ENCODE data around the gene NPEPL1. TPM values are rescaled to one million over a fixed set of nuclear protein-coding genes. Genes with fewer than 3 reads are reported as not detected.
"Not testable (repeated sequence)": the region's sequence is repeated elsewhere in the genome, so short reads cannot be mapped to it uniquely, and the experiment has no call there.

Gene NPEPL1, protein sequence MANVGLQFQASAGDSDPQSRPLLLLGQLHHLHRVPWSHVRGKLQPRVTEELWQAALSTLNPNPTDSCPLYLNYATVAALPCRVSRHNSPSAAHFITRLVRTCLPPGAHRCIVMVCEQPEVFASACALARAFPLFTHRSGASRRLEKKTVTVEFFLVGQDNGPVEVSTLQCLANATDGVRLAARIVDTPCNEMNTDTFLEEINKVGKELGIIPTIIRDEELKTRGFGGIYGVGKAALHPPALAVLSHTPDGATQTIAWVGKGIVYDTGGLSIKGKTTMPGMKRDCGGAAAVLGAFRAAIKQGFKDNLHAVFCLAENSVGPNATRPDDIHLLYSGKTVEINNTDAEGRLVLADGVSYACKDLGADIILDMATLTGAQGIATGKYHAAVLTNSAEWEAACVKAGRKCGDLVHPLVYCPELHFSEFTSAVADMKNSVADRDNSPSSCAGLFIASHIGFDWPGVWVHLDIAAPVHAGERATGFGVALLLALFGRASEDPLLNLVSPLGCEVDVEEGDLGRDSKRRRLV
- 43.2 TPM for total RNA-seq (ENCODE audit: unreplicated experiment)
- long read RNA-seq, partial matches to known transcripts = 0 of 6 reads
- long read RNA-seq, other reads (novel, unspliced or antisense) = 1 of 6 reads

DNA sequence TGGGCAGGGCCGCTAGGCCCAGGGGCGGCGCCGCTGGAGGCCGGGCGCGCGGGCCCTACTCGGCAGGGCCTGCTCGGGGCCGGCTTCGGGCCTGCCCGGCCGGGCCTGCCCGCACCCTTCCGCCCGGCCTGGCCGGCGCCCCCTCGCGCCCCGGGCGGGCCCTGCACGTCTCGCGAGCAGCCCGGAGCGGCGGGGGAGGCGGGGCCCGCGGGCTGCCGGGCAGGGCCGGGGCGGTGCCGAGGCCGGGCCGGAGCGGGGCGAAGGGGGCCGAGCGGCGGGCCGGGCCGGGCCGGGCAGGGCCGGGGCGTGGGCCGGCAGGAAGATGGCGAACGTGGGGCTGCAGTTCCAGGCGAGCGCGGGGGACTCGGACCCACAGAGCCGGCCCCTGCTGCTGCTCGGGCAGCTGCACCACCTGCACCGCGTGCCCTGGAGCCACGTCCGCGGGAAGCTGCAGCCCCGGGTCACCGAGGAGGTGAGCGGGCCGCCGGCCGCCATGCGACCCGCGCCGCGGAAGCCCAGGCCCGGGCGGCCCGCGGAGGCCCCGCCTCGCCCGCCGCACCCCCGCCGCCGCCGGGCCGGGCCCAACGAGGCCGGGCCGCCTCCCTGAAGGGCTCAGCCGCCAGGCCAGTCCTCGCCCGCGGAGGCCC, at the start of gene NPEPL1:
Gene NPEPL1 (plus strand): TSS at position 222 of the 647 bp plus-strand sequence. CDS start 101 bp downstream, at position 323.
- Mint-ChIP-seq H3K4me1 (ENCODE audit: low read depth, unreplicated experiment) (peaks cover 20% of the 10 kb centered on the region), H3K9me3 (ENCODE audit: unreplicated experiment) (peaks cover 11% of the 10 kb centered on the region), H3K27me3 (ENCODE audit: unreplicated experiment) (peaks cover 9% of the 10 kb centered on the region), H3K36me3 (ENCODE audit: unreplicated experiment) (no peaks in the 10 kb centered on the region), H3K4me3 (ENCODE audit: unreplicated experiment) (peak within 1 kb of the TSS; percentile 48), H3K27ac (ENCODE audit: unreplicated experiment) (peak within 1 kb of the TSS; percentile 43)
- TF ChIP-seq, protein P1, sequence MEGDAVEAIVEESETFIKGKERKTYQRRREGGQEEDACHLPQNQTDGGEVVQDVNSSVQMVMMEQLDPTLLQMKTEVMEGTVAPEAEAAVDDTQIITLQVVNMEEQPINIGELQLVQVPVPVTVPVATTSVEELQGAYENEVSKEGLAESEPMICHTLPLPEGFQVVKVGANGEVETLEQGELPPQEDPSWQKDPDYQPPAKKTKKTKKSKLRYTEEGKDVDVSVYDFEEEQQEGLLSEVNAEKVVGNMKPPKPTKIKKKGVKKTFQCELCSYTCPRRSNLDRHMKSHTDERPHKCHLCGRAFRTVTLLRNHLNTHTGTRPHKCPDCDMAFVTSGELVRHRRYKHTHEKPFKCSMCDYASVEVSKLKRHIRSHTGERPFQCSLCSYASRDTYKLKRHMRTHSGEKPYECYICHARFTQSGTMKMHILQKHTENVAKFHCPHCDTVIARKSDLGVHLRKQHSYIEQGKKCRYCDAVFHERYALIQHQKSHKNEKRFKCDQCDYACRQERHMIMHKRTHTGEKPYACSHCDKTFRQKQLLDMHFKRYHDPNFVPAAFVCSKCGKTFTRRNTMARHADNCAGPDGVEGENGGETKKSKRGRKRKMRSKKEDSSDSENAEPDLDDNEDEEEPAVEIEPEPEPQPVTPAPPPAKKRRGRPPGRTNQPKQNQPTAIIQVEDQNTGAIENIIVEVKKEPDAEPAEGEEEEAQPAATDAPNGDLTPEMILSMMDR (IDR thresholded peaks at IDR 0.05; ENCODE audit: partially characterized antibody, unreplicated experiment) = no peak
- peak; percentile 81 for DNase-seq

DNA sequence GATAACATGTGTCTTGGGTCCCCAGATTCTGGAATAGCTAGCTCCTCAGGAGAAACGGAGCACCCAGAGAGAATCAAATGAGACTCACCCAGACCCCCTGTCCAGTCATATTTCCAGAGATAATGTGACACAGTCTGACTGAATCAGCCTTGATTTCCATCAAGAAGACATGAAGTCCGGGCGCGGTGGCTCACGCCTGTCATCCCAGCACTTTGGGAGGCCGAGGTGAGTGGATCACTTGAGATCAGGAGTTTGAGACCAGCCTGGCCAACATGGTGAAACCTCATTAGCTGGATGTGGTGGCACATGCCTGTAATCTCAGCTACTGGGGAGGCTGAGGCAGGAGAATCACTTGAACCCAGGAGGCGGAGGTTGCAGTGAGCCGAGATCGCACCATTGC, 49.7 kb upstream of the NPEPL1 start:
- H3K27ac Mint-ChIP-seq (ENCODE audit: unreplicated experiment); H3K9me3 Mint-ChIP-seq (ENCODE audit: unreplicated experiment); H3K36me3 Mint-ChIP-seq (ENCODE audit: unreplicated experiment); H3K27me3 Mint-ChIP-seq (ENCODE audit: unreplicated experiment); DNase-seq; H3K4me3 Mint-ChIP-seq (ENCODE audit: unreplicated experiment): not testable (repeated sequence)
- peaks cover 19% of the 10 kb centered on the region for H3K4me1 Mint-ChIP-seq (ENCODE audit: low read depth, unreplicated experiment)

DNA sequence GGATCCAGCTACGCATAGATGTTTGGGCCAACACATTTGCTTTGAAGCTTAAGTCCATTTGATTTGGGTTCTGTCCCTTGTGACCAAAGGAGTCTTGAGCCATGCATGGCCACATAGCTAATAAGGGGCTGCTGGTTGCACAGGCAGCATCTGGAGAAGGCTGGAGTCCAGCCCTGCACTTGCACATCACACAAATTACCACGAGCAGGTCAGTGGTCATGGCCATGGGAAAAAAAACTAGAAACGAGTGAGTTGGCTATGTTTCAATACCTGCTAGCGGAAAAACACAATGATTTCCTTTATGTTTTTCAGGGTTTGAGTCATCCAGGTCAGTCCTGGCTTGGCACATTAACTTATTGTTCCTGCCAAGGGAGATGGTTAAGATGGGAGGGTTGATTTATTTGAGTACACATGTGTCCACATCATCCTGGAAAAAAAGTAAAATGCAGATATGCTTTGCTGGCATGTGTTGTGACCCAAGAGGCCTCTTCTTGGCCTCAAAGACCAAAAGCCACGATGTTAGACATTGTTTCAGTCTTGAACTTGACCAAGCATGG, 47.1 kb upstream of the NPEPL1 start:
- DNase-seq = no peak

DNA sequence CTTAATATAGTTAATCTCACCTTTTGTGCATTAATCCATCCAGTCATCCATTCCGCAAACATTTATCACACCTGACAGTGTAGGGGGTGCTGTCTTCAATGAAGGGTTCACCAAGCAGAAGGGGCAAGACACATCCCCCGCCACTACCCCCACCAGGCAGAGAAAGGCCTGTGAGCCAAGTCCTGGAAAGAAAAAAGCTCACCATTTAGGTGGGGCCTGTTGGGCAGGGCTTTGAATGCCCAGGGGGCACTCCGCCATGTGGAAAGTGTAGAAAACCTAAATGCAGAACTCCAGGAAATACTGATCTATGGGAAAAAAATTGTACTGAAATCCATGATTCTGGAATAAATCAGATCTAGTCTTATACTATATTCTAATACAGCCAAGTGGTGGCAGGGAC, 46.3 kb upstream of the NPEPL1 start:
- Mint-ChIP-seq H3K27me3 (ENCODE audit: unreplicated experiment) (peaks cover 4% of the 10 kb centered on the region), H3K4me1 (ENCODE audit: low read depth, unreplicated experiment) (peaks cover 8% of the 10 kb centered on the region), H3K27ac (ENCODE audit: unreplicated experiment) (no peak overlapping the region), H3K9me3 (ENCODE audit: unreplicated experiment) (peaks cover 5% of the 10 kb centered on the region), H3K4me3 (ENCODE audit: unreplicated experiment) (no peak overlapping the region), H3K36me3 (ENCODE audit: unreplicated experiment) (no peaks in the 10 kb centered on the region)
- no peak for DNase-seq
- TF ChIP-seq, protein P1 (IDR thresholded peaks at IDR 0.05; ENCODE audit: partially characterized antibody, unreplicated experiment) = no peak

More for the DNA sequence above, 47.1 kb upstream of the NPEPL1 start:
- Mint-ChIP-seq H3K4me1 (ENCODE audit: low read depth, unreplicated experiment) (peaks cover 8% of the 10 kb centered on the region), H3K9me3 (ENCODE audit: unreplicated experiment) (peaks cover 3% of the 10 kb centered on the region), H3K27ac (ENCODE audit: unreplicated experiment) (no peak overlapping the region), H3K4me3 (ENCODE audit: unreplicated experiment) (no peak overlapping the region), H3K36me3 (ENCODE audit: unreplicated experiment) (no peaks in the 10 kb centered on the region), H3K27me3 (ENCODE audit: unreplicated experiment) (peaks cover 4% of the 10 kb centered on the region)
- TF ChIP-seq, protein P1 (IDR thresholded peaks at IDR 0.05; ENCODE audit: partially characterized antibody, unreplicated experiment) = no peak

DNA sequence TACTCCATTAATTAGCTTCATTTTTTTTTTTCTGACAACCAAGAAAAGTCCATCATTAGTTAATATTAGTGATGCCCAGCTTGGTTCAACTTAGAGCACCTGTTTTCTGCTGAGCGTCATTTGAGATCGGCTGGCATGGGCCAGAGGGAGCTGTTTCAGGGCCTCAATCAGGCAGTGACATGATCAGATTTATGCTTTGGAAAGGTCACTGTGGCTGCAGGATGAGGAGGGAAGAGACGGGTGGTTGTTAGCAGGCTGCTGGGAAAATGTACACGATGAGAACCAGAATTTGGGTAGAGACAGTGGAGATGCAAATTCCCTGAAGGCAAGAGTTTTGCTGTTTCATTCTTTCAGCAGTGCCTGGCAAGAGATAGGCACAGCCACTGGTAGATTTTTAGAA, 45.9 kb upstream of the NPEPL1 start:
- H3K36me3 Mint-ChIP-seq (ENCODE audit: unreplicated experiment) = no peaks in the 10 kb centered on the region
- TF ChIP-seq, protein P1 (IDR thresholded peaks at IDR 0.05; ENCODE audit: partially characterized antibody, unreplicated experiment) = no peak
- H3K9me3 Mint-ChIP-seq (ENCODE audit: unreplicated experiment) = peaks cover 7% of the 10 kb centered on the region
- H3K27me3 Mint-ChIP-seq (ENCODE audit: unreplicated experiment) = peaks cover 6% of the 10 kb centered on the region
- H3K4me3 Mint-ChIP-seq (ENCODE audit: unreplicated experiment) = no peak overlapping the region
- no peak for DNase-seq
- no peak overlapping the region for H3K27ac Mint-ChIP-seq (ENCODE audit: unreplicated experiment)
- H3K4me1 Mint-ChIP-seq (ENCODE audit: low read depth, unreplicated experiment) = peaks cover 8% of the 10 kb centered on the region
